H9 (cell line): ENCODE data around the gene RBM38. TPM values are rescaled to one million over a fixed set of nuclear protein-coding genes. Genes with fewer than 3 reads are reported as not detected.

ENCODE experiments used
- DNase-seq: peaks from one replicate; pipeline ENCODE4 v3.0.0-alpha.2; 2017
- H2AFZ ChIP-seq: one replicate; pipeline ENCODE4 v1.6.1; 2013; ENCODE audit warnings: mild to moderate bottlenecking, low read length, control low read depth, moderate library complexity
- H2AK5ac ChIP-seq: 2 replicates; pipeline ENCODE4 v1.6.1; 2013; ENCODE audit warnings: low read length, control low read depth, mixed read lengths; ENCODE audit not compliant: insufficient read length
- H2BK120ac ChIP-seq: one replicate; pipeline ENCODE4 v1.6.1; 2013; ENCODE audit warnings: low read depth, mild to moderate bottlenecking, low read length, control low read depth, inconsistent platforms; ENCODE audit not compliant: poor library complexity, severe bottlenecking
- H2BK12ac ChIP-seq: 2 replicates; pipeline ENCODE4 v1.6.1; 2013; ENCODE audit warnings: low read length, control low read depth, mixed read lengths, low read depth; ENCODE audit not compliant: insufficient read length
- H2BK15ac ChIP-seq: 2 replicates; pipeline ENCODE4 v1.6.1; 2013; ENCODE audit warnings: low read depth, low read length, control low read depth
- H2BK20ac ChIP-seq: one replicate; pipeline ENCODE4 v1.6.1; 2013; ENCODE audit warnings: low read depth, mild to moderate bottlenecking, low read length, control low read depth, inconsistent platforms; ENCODE audit not compliant: poor library complexity, severe bottlenecking
- H2BK5ac ChIP-seq: 2 replicates; pipeline ENCODE4 v1.6.1; 2013; ENCODE audit warnings: low read length, control low read depth, mixed read lengths; ENCODE audit not compliant: insufficient read length
- H3K14ac ChIP-seq: 2 replicates; pipeline ENCODE4 v1.6.1; 2013; ENCODE audit warnings: low read length, control low read depth; ENCODE audit not compliant: insufficient read depth
- H3K18ac ChIP-seq: 2 replicates; pipeline ENCODE4 v1.6.1; 2013; ENCODE audit warnings: low read depth, mild to moderate bottlenecking, mixed read lengths, low read length, control low read depth; ENCODE audit not compliant: insufficient read length
- H3K23ac ChIP-seq: 2 replicates; pipeline ENCODE4 v1.6.1; 2013; ENCODE audit warnings: low read length, control low read depth, mixed read lengths, low read depth; ENCODE audit not compliant: insufficient read length
- H3K23me2 ChIP-seq: 2 replicates; pipeline ENCODE4 v1.6.1; 2013; ENCODE audit warnings: low read depth, mild to moderate bottlenecking, mixed read lengths, low read length, control low read depth; ENCODE audit not compliant: insufficient read length, poor library complexity, severe bottlenecking
- H3K27ac ChIP-seq: 2 replicates; pipeline ENCODE4 v1.5.1; 2013; ENCODE audit warnings: low read length, control low read depth, mixed read lengths, low read depth; ENCODE audit not compliant: insufficient read length
- H3K27me3 ChIP-seq: 2 replicates; pipeline ENCODE4 v1.6.1; 2013; ENCODE audit warnings: low read length, control low read depth, inconsistent platforms; ENCODE audit not compliant: insufficient read depth
- H3K4ac ChIP-seq: 2 replicates; pipeline ENCODE4 v1.6.1; 2013; ENCODE audit warnings: low read depth, mild to moderate bottlenecking, control low read depth, inconsistent platforms, low read length, moderate library complexity
- H3K4me1 ChIP-seq: 2 replicates; pipeline ENCODE4 v1.6.1; 2013; ENCODE audit warnings: low read length, control low read depth, inconsistent platforms; ENCODE audit not compliant: insufficient read depth
- H3K4me2 ChIP-seq: 2 replicates; pipeline ENCODE4 v1.6.1; 2013; ENCODE audit warnings: low read length, control low read depth, mixed read lengths; ENCODE audit not compliant: insufficient read length, insufficient read depth
- H3K56ac ChIP-seq: 2 replicates; pipeline ENCODE4 v1.6.1; 2013; ENCODE audit warnings: low read depth, mild to moderate bottlenecking, mixed read lengths, low read length, control low read depth; ENCODE audit not compliant: insufficient read length
- H3K79me1 ChIP-seq: 2 replicates; pipeline ENCODE4 v1.6.1; 2013; ENCODE audit warnings: low read depth, mild to moderate bottlenecking, moderate library complexity, low read length, control low read depth, inconsistent platforms; ENCODE audit not compliant: insufficient read depth, poor library complexity, severe bottlenecking
- H3K79me2 ChIP-seq: 2 replicates; pipeline ENCODE4 v1.6.1; 2013; ENCODE audit warnings: low read length, control low read depth, inconsistent platforms; ENCODE audit not compliant: insufficient read depth
- H3K9ac ChIP-seq: 2 replicates; pipeline ENCODE4 v1.6.1; 2013; ENCODE audit warnings: low read length, control low read depth, mixed read lengths; ENCODE audit not compliant: insufficient read length; ENCODE audit errors: extremely low read depth
- H3K9me3 ChIP-seq: one replicate; pipeline ENCODE4 v1.6.1; 2013; ENCODE audit warnings: low read depth, low read length, inconsistent platforms; ENCODE audit not compliant: control insufficient read depth
- H3T11ph ChIP-seq: one replicate; pipeline ENCODE4 v1.6.1; 2013; ENCODE audit warnings: mild to moderate bottlenecking, low read length, control low read depth, inconsistent platforms
- H4K20me1 ChIP-seq: one replicate; pipeline ENCODE4 v1.6.1; 2013; ENCODE audit not compliant: control insufficient read depth, insufficient read length, insufficient read depth
- H4K5ac ChIP-seq: 2 replicates; pipeline ENCODE4 v1.6.1; 2013; ENCODE audit warnings: low read depth, mild to moderate bottlenecking, mixed read lengths, low read length, control low read depth; ENCODE audit not compliant: insufficient read length
- H4K8ac ChIP-seq: replicated peaks from 2 replicates; pipeline ENCODE4 v1.6.1; 2013; ENCODE audit warnings: low read length, control low read depth, mixed read lengths, low read depth; ENCODE audit not compliant: insufficient read length
- H4K91ac ChIP-seq: 2 replicates; pipeline ENCODE4 v1.6.1; 2013; ENCODE audit warnings: low read depth, mild to moderate bottlenecking, moderate library complexity, mixed read lengths, low read length, control low read depth; ENCODE audit not compliant: insufficient read length
- H3K27ac Mint-ChIP-seq, 3 experiments: 2 replicates in 2 of 3; 3 replicates in 1 of 3; pipeline ENCODE4 v1.8.0; 2020 to 2021; ENCODE audit warnings: mixed read lengths in 3 of 3, mild to moderate bottlenecking in 1 of 3, moderate library complexity in 1 of 3
- H3K27me3 Mint-ChIP-seq: 2 replicates; pipeline ENCODE4 v1.8.0; 2021; ENCODE audit warnings: low read depth, mild to moderate bottlenecking, moderate library complexity, mixed read lengths
- H3K36me3 Mint-ChIP-seq, 3 experiments: 2 replicates in 2 of 3; 3 replicates in 1 of 3; pipeline ENCODE4 v1.8.0; 2020 to 2021; ENCODE audit warnings: low read depth in 3 of 3, mixed read lengths in 3 of 3; ENCODE audit not compliant: insufficient read depth in 1 of 3
- H3K4me1 Mint-ChIP-seq, 2 experiments: 2 replicates each; pipeline ENCODE4 v1.8.0; 2020; ENCODE audit warnings: mixed read lengths in 2 of 2
- H3K4me3 Mint-ChIP-seq, 2 experiments: 2 replicates in 1 of 2; 3 replicates in 1 of 2; pipeline ENCODE4 v1.8.0; 2020 to 2021; ENCODE audit warnings: mild to moderate bottlenecking in 2 of 2, mixed read lengths in 2 of 2, moderate library complexity in 1 of 2
- H3K9me3 Mint-ChIP-seq, 2 experiments: 2 replicates in 1 of 2; 3 replicates in 1 of 2; pipeline ENCODE4 v1.8.0; 2020; ENCODE audit warnings: mild to moderate bottlenecking in 2 of 2, mixed read lengths in 2 of 2, moderate library complexity in 1 of 2
- CTCF ChIP-seq: fragments of 200-600 bp; sonication (generic); conservative IDR thresholded peaks from 3 replicates; pipeline ENCODE4 v1.8.0; 2021; ENCODE audit warnings: antibody characterized with exemption, mild to moderate bottlenecking
- WGBS: extraction: QIAGEN DNeasy Blood & Tissue Kit; methylation state at CpG from one replicate; pipeline ENCODE4 v1.1.7; 2013; ENCODE audit warnings: missing lambda C conversion rate, low lambda C conversion rate, mixed read lengths; ENCODE audit not compliant: insufficient read length; ENCODE audit errors: extremely low coverage; 5-methylcytosine and 5-hydroxymethylcytosine counted together
- total RNA-seq: library from RNA; stranded (reverse); gene quantifications from 2 replicates; pipeline ENCODE4 v1.2.1, GENCODE V29; 2021

The RBM38 gene
- total RNA-seq, 1 experiment from 2014 or later: 66.8 TPM

DNA sequence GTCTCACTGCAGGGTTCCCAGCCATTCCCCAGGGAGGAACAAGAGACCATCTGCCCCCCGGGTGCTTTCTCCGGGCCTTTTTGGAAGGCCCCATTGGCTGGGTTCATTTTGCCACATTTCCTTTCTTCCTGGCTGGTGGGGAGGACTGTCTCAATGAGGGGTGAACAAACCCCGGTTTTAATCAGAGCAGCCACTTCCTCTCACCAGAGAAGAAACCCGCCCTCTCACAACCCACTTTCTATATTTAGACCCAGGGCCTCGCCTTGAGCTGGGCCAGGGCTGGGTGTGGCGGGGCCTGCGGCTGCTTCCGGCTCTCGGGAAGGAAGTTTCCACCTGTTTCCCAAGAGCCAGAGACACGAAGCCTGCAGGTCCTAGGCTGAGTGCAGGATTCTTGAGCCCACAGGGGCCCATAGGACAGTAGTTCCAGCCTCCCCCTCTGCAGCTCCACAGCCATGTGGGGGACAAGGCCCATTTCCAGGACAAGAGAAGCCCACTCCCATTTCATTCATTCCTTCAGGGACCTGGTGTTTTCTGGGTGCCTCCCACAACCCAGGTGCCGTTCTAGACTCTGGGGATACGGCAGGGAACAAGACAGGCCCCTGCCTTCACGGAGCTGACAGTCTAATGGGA, 41.8 kb downstream of the RBM38 start:
- H2BK20ac ChIP-seq: no peak overlapping the region
- H3K56ac ChIP-seq: no peak overlapping the region
- no peak for DNase-seq
- H2BK15ac ChIP-seq: no peak overlapping the region
- H3K4me3 Mint-ChIP-seq: no peak overlapping the region
- H4K20me1 ChIP-seq: no peaks in the 10 kb centered on the region
- H3K9me3 ChIP-seq: no peaks in the 10 kb centered on the region
- H3K4me1 ChIP-seq: no peaks in the 10 kb centered on the region
- H3K14ac ChIP-seq: no peak overlapping the region
- no peak overlapping the region for H3K23ac ChIP-seq
- peaks cover 4 to 26% of the 10 kb centered on the region in 2 experiments; a peak in 3 of 4 replicates for H3K4me1 Mint-ChIP-seq
- H3K9me3 Mint-ChIP-seq: peaks cover 0 to 3% of the 10 kb centered on the region in 2 experiments; a peak in 2 of 5 replicates
- no peak overlapping the region for H4K5ac ChIP-seq
- no peaks in the 10 kb centered on the region for H3K27me3 ChIP-seq
- H2BK5ac ChIP-seq: no peak overlapping the region
- no peak overlapping the region for H3K9ac ChIP-seq
- no peak overlapping the region for H3K27ac Mint-ChIP-seq
- H3K36me3 Mint-ChIP-seq: no peaks in the 10 kb centered on the region; a peak in 1 of 7 replicates
- WGBS: no CpG with 5 or more reads among the region's 13 CpGs
- no peak overlapping the region for H3K27ac ChIP-seq
- H3T11ph ChIP-seq: no peak overlapping the region
- H3K18ac ChIP-seq: no peak overlapping the region
- H2AFZ ChIP-seq: no peak overlapping the region
- H3K79me2 ChIP-seq: no peaks in the 10 kb centered on the region
- H3K4ac ChIP-seq: no peak overlapping the region
- no peaks in the 10 kb centered on the region for H3K23me2 ChIP-seq
- no peak for TF ChIP-seq CTCF
- no peaks in the 10 kb centered on the region for H3K79me1 ChIP-seq
- H2BK120ac ChIP-seq: no peak overlapping the region
- H4K8ac ChIP-seq: no peak overlapping the region
- peaks cover 2% of the 10 kb centered on the region; the same call in 1 of the 2 replicates for H3K27me3 Mint-ChIP-seq
- H4K91ac ChIP-seq: no peak overlapping the region
- no peak overlapping the region for H3K4me2 ChIP-seq
- H2AK5ac ChIP-seq: no peak overlapping the region
- H2BK12ac ChIP-seq: no peak overlapping the region
